Caco-2 (cell line): ENCODE results near the gene SERPINB6. TPM values are rescaled to one million over a fixed set of nuclear protein-coding genes. Genes with fewer than 3 reads are reported as not detected.

ENCODE experiments used
- BruUV-seq: library from RNA; stranded (reverse); fragments of 400-500 nt; replicated peaks from 2 replicates; lab custom pipeline; 2021; lab: Mats Ljungman, UMichigan
- CTCF ChIA-PET: fragments of 300-600 bp; sonication (Branson Sonifier 250); formaldehyde crosslinking; loops from one replicate; lab custom pipeline; 2022; ENCODE audit warnings: antibody characterized with exemption; lab: Charles Lee
- POLR2A ChIA-PET: fragments of 300-600 bp; sonication (Branson Sonifier 250); formaldehyde crosslinking; loops from one replicate; lab custom pipeline; 2022; ENCODE audit warnings: antibody characterized with exemption; lab: Charles Lee
- DNase-seq, 2 experiments: peaks; one replicate each; pipeline versions ENCODE4 v3.0.0 to v3.0.0-alpha.2; 2020 to 2022
- H3K27me3 ChIP-seq: replicated peaks from 2 replicates; pipeline ENCODE4 v1.6.0; 2011; ENCODE audit warnings: low read length; ENCODE audit not compliant: control insufficient read depth, insufficient read depth
- H3K36me3 ChIP-seq: 2 replicates; pipeline ENCODE4 v1.5.1; 2011; ENCODE audit warnings: low read length; ENCODE audit not compliant: control insufficient read depth, insufficient read depth
- H3K4me1 ChIP-seq: fragments of 250-450 bp; sonication (Bioruptor Pico); 2 replicates; pipeline ENCODE4 v1.5.1; 2020; ENCODE audit warnings: mild to moderate bottlenecking
- H3K4me3 ChIP-seq: 2 replicates; pipeline ENCODE4 v1.5.1; 2011; ENCODE audit warnings: low read depth, mild to moderate bottlenecking, control low read depth, low read length
- H3K9me3 ChIP-seq: fragments of 250-450 bp; sonication (Bioruptor Pico); 2 replicates; pipeline ENCODE4 v1.5.1; 2020; ENCODE audit warnings: mild to moderate bottlenecking, moderate library complexity
- H3K27ac Mint-ChIP-seq: one replicate; pipeline ENCODE4 v1.8.0; 2022; ENCODE audit warnings: mixed read lengths; ENCODE audit not compliant: unreplicated experiment
- H3K27me3 Mint-ChIP-seq: one replicate; pipeline ENCODE4 v1.8.0; 2022; ENCODE audit warnings: mixed read lengths; ENCODE audit not compliant: insufficient read depth, unreplicated experiment
- H3K36me3 Mint-ChIP-seq: one replicate; pipeline ENCODE4 v1.8.0; 2022; ENCODE audit warnings: mild to moderate bottlenecking, mixed read lengths; ENCODE audit not compliant: insufficient read depth, unreplicated experiment
- H3K4me1 Mint-ChIP-seq: one replicate; pipeline ENCODE4 v1.8.0; 2022; ENCODE audit warnings: low read depth, mixed read lengths; ENCODE audit not compliant: unreplicated experiment
- H3K4me3 Mint-ChIP-seq: one replicate; pipeline ENCODE4 v1.8.0; 2022; ENCODE audit warnings: mild to moderate bottlenecking, moderate library complexity, mixed read lengths; ENCODE audit not compliant: unreplicated experiment
- H3K9me3 Mint-ChIP-seq: one replicate; pipeline ENCODE4 v1.8.0; 2022; ENCODE audit warnings: mixed read lengths; ENCODE audit not compliant: unreplicated experiment
- intact Hi-C: fragments of 100-400 bp; cut with micrococcal nuclease; formaldehyde crosslinking; loops from one replicate; pipeline ENCODE4 v1.10.0; 2022; ENCODE audit not compliant: unreplicated experiment
- total RNA-seq: library from RNA; stranded (reverse); gene quantifications from 2 replicates; pipeline ENCODE4 v1.2.3, GENCODE V29; 2022
- TF ChIP-seq, protein P1 (sequence below), 2 experiments: fragments of 200-600 bp in 1 of 2; IDR thresholded peaks; 1 replicate in 1 of 2; 2 replicates in 1 of 2; pipeline versions ENCODE4 v1.5.1 to v1.8.0; 2011 to 2022; ENCODE audit warnings: antibody characterized with exemption in 1 of 2, control low read depth in 1 of 2, inconsistent platforms in 1 of 2, low read depth in 1 of 2, low read length in 1 of 2, mild to moderate bottlenecking in 1 of 2, moderate library complexity in 1 of 2; ENCODE audit not compliant: insufficient read depth in 1 of 2, severe bottlenecking in 1 of 2, unreplicated experiment in 1 of 2

The SERPINB6 gene
- total RNA-seq, 1 experiment from 2014 or later, result 60.0 TPM

DNA sequence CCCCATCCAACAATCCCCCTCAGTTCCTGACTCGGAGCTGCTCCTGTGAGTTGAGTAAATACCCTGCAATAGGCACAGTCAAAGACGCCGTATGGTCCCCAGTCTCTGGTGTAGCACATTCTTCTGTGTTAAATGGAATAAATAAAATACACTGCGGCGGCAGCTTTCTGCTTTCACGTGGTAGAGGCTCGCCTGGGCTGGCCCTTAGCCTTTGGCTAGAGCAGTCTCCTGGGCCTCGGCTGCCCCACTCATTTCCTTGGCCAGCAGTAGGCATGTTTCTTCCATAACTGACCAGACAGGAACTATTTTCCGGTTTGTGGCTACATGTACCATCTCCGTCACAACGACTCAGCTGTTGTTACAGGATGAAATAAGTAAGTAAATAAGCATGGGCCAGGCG lies 20.7 kb downstream of the SERPINB6 start:
- no peaks in the 10 kb centered on the region for H3K9me3 ChIP-seq
- TF ChIP-seq, protein P1, sequence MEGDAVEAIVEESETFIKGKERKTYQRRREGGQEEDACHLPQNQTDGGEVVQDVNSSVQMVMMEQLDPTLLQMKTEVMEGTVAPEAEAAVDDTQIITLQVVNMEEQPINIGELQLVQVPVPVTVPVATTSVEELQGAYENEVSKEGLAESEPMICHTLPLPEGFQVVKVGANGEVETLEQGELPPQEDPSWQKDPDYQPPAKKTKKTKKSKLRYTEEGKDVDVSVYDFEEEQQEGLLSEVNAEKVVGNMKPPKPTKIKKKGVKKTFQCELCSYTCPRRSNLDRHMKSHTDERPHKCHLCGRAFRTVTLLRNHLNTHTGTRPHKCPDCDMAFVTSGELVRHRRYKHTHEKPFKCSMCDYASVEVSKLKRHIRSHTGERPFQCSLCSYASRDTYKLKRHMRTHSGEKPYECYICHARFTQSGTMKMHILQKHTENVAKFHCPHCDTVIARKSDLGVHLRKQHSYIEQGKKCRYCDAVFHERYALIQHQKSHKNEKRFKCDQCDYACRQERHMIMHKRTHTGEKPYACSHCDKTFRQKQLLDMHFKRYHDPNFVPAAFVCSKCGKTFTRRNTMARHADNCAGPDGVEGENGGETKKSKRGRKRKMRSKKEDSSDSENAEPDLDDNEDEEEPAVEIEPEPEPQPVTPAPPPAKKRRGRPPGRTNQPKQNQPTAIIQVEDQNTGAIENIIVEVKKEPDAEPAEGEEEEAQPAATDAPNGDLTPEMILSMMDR (IDR thresholded peaks at IDR 0.05; ENCODE audit: insufficient read depth in 1 of 2, low read depth in 1 of 2, low read length in 1 of 2, severe bottlenecking in 1 of 2, unreplicated experiment in 1 of 2), result no peak
- peaks cover 5% of the 10 kb centered on the region for H3K36me3 Mint-ChIP-seq

DNA sequence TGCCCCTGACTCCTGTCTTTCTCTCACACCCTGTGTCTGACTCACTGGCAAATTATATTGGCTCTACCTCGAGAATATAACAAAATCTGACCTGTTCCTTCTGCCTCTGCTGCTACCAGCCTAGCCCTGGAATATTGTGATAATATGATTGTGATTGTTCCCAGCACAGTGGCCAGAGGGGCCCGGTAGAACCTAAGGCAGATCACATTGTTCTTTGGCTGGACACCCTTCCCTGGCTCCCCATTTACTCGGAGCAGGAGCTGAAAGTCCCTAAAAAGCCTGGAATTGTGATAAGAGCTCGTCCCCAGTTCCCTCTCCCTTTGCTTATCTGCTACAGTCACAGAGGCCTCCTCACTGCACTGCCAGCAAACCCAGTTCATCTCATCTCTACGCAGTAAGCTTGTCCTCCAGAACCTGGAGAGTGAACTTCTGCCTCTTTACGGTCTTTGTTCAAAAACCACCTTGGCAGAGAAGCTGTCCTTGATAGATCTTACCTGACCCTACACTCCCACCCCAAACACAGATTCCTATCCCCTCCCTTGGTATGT lies 21.8 kb downstream of the SERPINB6 start:
- POLR2A ChIA-PET, result no interaction called here
- CTCF ChIA-PET, result no interaction called here
- no peaks in the 10 kb centered on the region for H3K4me1 ChIP-seq
- no peaks in the 10 kb centered on the region for H3K9me3 ChIP-seq
- no peaks in the 10 kb centered on the region; the same call in 1 of the 2 replicates for H3K36me3 ChIP-seq
- BruUV-seq, result no TSS peak
- TF ChIP-seq, protein P1 (IDR thresholded peaks at IDR 0.05; ENCODE audit: insufficient read depth in 1 of 2, low read depth in 1 of 2, low read length in 1 of 2, severe bottlenecking in 1 of 2, unreplicated experiment in 1 of 2), result no peak
- peak overlapping the region; percentile 48 for H3K27ac Mint-ChIP-seq
- no peaks in the 10 kb centered on the region for H3K27me3 ChIP-seq
- no peaks in the 10 kb centered on the region for H3K27me3 Mint-ChIP-seq
- intact Hi-C loops, result no loop called here
- DNase-seq, result no peak
- H3K36me3 Mint-ChIP-seq, result peaks cover 11% of the 10 kb centered on the region
- peaks cover 9% of the 10 kb centered on the region for H3K4me1 Mint-ChIP-seq
- no peaks in the 10 kb centered on the region for H3K9me3 Mint-ChIP-seq
- no peak overlapping the region for H3K4me3 Mint-ChIP-seq
- no peak overlapping the region for H3K4me3 ChIP-seq

More for the DNA sequence above, 20.7 kb downstream of the SERPINB6 start:
- Mint-ChIP-seq H3K27ac (no peak overlapping the region), H3K4me3 (no peak overlapping the region), H3K4me1 (no peaks in the 10 kb centered on the region), H3K9me3 (no peaks in the 10 kb centered on the region), H3K27me3 (no peaks in the 10 kb centered on the region)
- Histone ChIP-seq H3K4me1 (no peaks in the 10 kb centered on the region), H3K4me3 (no peak overlapping the region), H3K36me3 (no peaks in the 10 kb centered on the region; the same call in 1 of the 2 replicates), H3K27me3 (no peaks in the 10 kb centered on the region)
- CTCF ChIA-PET, result no interaction called here
- BruUV-seq, result no TSS peak
- POLR2A ChIA-PET, result no interaction called here
- intact Hi-C loops, result no loop called here
- DNase-seq, result no peak

DNA sequence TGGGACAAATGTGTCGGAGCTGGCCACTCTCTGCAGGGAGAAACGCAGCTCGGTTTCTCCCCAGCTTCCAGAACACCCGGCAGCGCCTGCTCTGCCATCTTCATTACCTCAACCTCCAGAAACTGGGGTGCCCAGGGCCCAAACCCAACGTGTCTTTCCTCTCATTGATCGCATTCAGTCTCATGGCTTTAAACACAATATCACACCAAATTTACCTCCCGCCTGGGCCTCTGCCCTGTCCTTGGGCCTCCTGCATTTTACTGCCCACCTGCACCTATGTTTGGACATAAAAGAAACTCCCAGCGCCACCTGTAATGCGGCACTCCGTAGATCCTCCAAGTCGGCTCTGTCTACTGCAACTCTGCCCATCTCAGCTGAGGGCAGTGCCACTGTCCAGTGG lies 22.2 kb downstream of the SERPINB6 start:
- H3K4me1 Mint-ChIP-seq, result peaks cover 11% of the 10 kb centered on the region
- no TSS peak for BruUV-seq
- H3K36me3 Mint-ChIP-seq, result peaks cover 11% of the 10 kb centered on the region
- CTCF ChIA-PET, result no interaction called here
- no peak overlapping the region for H3K4me3 ChIP-seq
- no peaks in the 10 kb centered on the region for H3K27me3 Mint-ChIP-seq
- H3K9me3 Mint-ChIP-seq, result no peaks in the 10 kb centered on the region
- intact Hi-C loops, result no loop called here
- peaks cover 4% of the 10 kb centered on the region; the same call in 1 of the 2 replicates for H3K4me1 ChIP-seq
- H3K27me3 ChIP-seq, result no peaks in the 10 kb centered on the region
- DNase-seq, result no peak
- no peak overlapping the region for H3K4me3 Mint-ChIP-seq
- H3K27ac Mint-ChIP-seq, result peak overlapping the region; percentile 48
- no peaks in the 10 kb centered on the region; the same call in 1 of the 2 replicates for H3K36me3 ChIP-seq
- POLR2A ChIA-PET, result no interaction called here
- TF ChIP-seq, protein P1 (IDR thresholded peaks at IDR 0.05; ENCODE audit: insufficient read depth in 1 of 2, low read depth in 1 of 2, low read length in 1 of 2, severe bottlenecking in 1 of 2, unreplicated experiment in 1 of 2), result no peak
- H3K9me3 ChIP-seq, result no peaks in the 10 kb centered on the region
